ENCODE data around the gene NEDD9. TPM values are rescaled to one million over a fixed set of nuclear protein-coding genes. Genes with fewer than 3 reads are reported as not detected.

NEDD9 gene
- total RNA-seq, 1 donor from 2014 or later, result 149 TPM

GRCh38 chr6:11152581-11152980 lies 79.9 kb downstream of the NEDD9 start:
- DNase-seq (ENCODE audit: extremely low read depth, low read depth, low spot score), result no peak

- DNase-seq (ENCODE audit: extremely low read depth, low read depth, low spot score), result no peak
Measured at GRCh38 chr6:11151488-11151887, 81.0 kb downstream of the NEDD9 start.

GRCh38 chr6:11149551-11149950 lies 82.9 kb downstream of the NEDD9 start:
- no peak for DNase-seq (ENCODE audit: extremely low read depth, low read depth, low spot score)

- no peak for DNase-seq (ENCODE audit: extremely low read depth, low read depth, low spot score)
Measured at GRCh38 chr6:11146117-11146826, 86.2 kb downstream of the NEDD9 start.

GRCh38 chr6:11144393-11144851 lies 88.0 kb downstream of the NEDD9 start:
- DNase-seq (ENCODE audit: extremely low read depth, low read depth, low spot score), result peak; percentile 52

- no peak for DNase-seq (ENCODE audit: extremely low read depth, low read depth, low spot score)
Measured at GRCh38 chr6:11143394-11144371, 88.8 kb downstream of the NEDD9 start.

- no peak for DNase-seq (ENCODE audit: extremely low read depth, low read depth, low spot score)
Measured at GRCh38 chr6:11142296-11143027, 90.0 kb downstream of the NEDD9 start.

- no peak for DNase-seq (ENCODE audit: extremely low read depth, low read depth, low spot score)
Measured at GRCh38 chr6:11141295-11141694, 91.2 kb downstream of the NEDD9 start.

GRCh38 chr6:11140056-11140455 lies 92.4 kb downstream of the NEDD9 start:
- no peak for DNase-seq (ENCODE audit: extremely low read depth, low read depth, low spot score)

- DNase-seq (ENCODE audit: extremely low read depth, low read depth, low spot score), result no peak
Measured at GRCh38 chr6:11139051-11139960, 93.2 kb downstream of the NEDD9 start.

GRCh38 chr6:11136809-11137208 lies 95.7 kb downstream of the NEDD9 start:
- DNase-seq (ENCODE audit: extremely low read depth, low read depth, low spot score), result no peak

Other genes with a start within 250 kb of the NEDD9 start
- gene ELOVL2, start 188.4 kb downstream of the NEDD9 start, total RNA-seq, result not detected in 2 replicates
- 16.3 and 18.3 TPM in 2 replicates for gene SMIM13, start 138.8 kb downstream of the NEDD9 start, total RNA-seq
- 2.5 TPM in 2 replicates for gene ERVFRD-1, start 120.9 kb downstream of the NEDD9 start, total RNA-seq